Gastrocnemius medialis (tissue), 4 donors: ENCODE measurements around the gene USP36. TPM values are rescaled to one million over a fixed set of nuclear protein-coding genes. Genes with fewer than 3 reads are reported as not detected.

Experiments used
- ATAC-seq, 2 donors: fragments of 150-250 bp; one replicate each; pipeline ENCODE4 v1.9.1; 2016
- DNase-seq, 2 donors: peaks; one replicate each; pipeline ENCODE4 v3.0.0-alpha.2; 2019
- H3K27ac ChIP-seq, 4 donors: fragments of 200-600 bp; sonication (generic); 1 replicate in 1 of 4; 2 replicates in 3 of 4; pipeline ENCODE4 v1.5.1; 2016 to 2018; ENCODE audit warnings: mild to moderate bottlenecking in 2 of 4, moderate library complexity in 1 of 4
- H3K27me3 ChIP-seq, 3 donors: fragments of 200-600 bp; sonication (generic) in 2 of 3; 1 replicate in 1 of 3; 2 replicates in 2 of 3; pipeline versions ENCODE4 v1.5.1 to v1.6.0; 2016 to 2019; ENCODE audit warnings: mild to moderate bottlenecking in 1 of 3, moderate library complexity in 1 of 3
- H3K36me3 ChIP-seq, 2 donors: fragments of 200-600 bp; sonication (generic) in 1 of 2; one replicate each; pipeline ENCODE4 v1.5.1; 2017 to 2018
- H3K4me1 ChIP-seq, 2 donors: fragments of 200-600 bp; sonication (generic) in 1 of 2; one replicate each; pipeline ENCODE4 v1.5.1; 2016 to 2017; ENCODE audit warnings: mild to moderate bottlenecking in 2 of 2
- H3K4me3 ChIP-seq, 4 donors: fragments of 200-600 bp; sonication (generic) in 3 of 4; 1 replicate in 1 of 4; 2 replicates in 3 of 4; pipeline ENCODE4 v1.5.1; 2016 to 2019; ENCODE audit warnings: mild to moderate bottlenecking in 2 of 4
- H3K9me3 ChIP-seq, 3 donors: fragments of 200-600 bp; sonication (generic) in 2 of 3; 1 replicate in 1 of 3; 2 replicates in 2 of 3; pipeline ENCODE4 v1.5.1; 2016 to 2019
- POLR2A ChIP-seq, 2 donors: fragments of 450-650 bp; IDR thresholded peaks; one replicate each; pipeline ENCODE4 v1.6.1; 2017; ENCODE audit warnings: antibody characterized with exemption in 2 of 2, mild to moderate bottlenecking in 2 of 2, moderate library complexity in 2 of 2
- in situ Hi-C, 4 donors: fragments of 200-750 bp; cut with MboI; loops; one replicate each; pipeline versions ENCODE4 v1.15.0 to v1.8.0; 2017; ENCODE audit warnings: low sequenced_read_pairs in 4 of 4
- intact Hi-C: fragments of 100-400 bp; cut with DNase I; formaldehyde crosslinking; loops from one replicate; pipeline ENCODE4 v1.15.1; 2023; ENCODE audit warnings: low total_unique reads
- total RNA-seq, 4 donors: library from RNA; depleted of rRNA; stranded (reverse); fragments of >200 nt; gene quantifications; one replicate each; pipeline versions ENCODE4 v1.1.0 to v1.2.3, GENCODE V29; 2016
- TF ChIP-seq, protein P1 (sequence below), 5 experiments: fragments of 450-650 bp in 3 of 5; fragments of 200-600 bp in 2 of 5; sonication (generic) in 2 of 5; IDR thresholded peaks in 4 of 5; conservative IDR thresholded peaks in 1 of 5; 1 replicate in 4 of 5; 2 replicates in 1 of 5; pipeline ENCODE4 v1.5.1; 2016 to 2019; ENCODE audit warnings: antibody characterized with exemption in 5 of 5, mild to moderate bottlenecking in 3 of 5, moderate library complexity in 3 of 5

Gene USP36
- total RNA-seq, 4 donors from 2014 or later = 15.2 to 21.1 (median 20.0) TPM

DNA sequence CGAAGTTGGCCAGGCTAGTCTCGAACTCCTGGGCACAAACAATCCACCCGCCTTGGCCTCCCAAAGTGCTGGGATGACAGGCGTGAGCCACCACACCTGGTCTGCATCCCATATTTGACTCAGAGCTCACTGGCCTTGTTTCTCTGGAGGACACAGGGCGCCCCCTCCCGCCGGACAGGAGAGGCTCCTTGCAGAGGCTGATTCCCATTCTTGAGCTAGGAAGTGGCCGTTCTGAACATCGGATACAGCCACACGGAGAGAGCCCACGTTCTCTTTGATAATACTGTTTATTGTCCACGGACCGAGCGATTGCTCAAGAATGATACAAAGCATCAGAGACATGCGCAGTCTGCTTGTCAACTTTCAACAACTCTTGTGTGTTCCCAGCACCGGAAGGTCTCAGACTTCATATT, 12.1 kb upstream of the USP36 start:
- in situ Hi-C loops = no loop called here
- ATAC-seq (no peak), DNase-seq (no peak)
- Histone ChIP-seq H3K4me1 (no peaks in the 10 kb centered on the region), H3K27me3 (no peaks in the 10 kb centered on the region), H3K27ac (no peak overlapping the region), H3K4me3 (no peak overlapping the region), H3K9me3 (no peaks in the 10 kb centered on the region), H3K36me3 (peaks cover 0 to 5% of the 10 kb centered on the region in 2 donors)
- intact Hi-C loops = no loop called here
- TF ChIP-seq, protein P1, sequence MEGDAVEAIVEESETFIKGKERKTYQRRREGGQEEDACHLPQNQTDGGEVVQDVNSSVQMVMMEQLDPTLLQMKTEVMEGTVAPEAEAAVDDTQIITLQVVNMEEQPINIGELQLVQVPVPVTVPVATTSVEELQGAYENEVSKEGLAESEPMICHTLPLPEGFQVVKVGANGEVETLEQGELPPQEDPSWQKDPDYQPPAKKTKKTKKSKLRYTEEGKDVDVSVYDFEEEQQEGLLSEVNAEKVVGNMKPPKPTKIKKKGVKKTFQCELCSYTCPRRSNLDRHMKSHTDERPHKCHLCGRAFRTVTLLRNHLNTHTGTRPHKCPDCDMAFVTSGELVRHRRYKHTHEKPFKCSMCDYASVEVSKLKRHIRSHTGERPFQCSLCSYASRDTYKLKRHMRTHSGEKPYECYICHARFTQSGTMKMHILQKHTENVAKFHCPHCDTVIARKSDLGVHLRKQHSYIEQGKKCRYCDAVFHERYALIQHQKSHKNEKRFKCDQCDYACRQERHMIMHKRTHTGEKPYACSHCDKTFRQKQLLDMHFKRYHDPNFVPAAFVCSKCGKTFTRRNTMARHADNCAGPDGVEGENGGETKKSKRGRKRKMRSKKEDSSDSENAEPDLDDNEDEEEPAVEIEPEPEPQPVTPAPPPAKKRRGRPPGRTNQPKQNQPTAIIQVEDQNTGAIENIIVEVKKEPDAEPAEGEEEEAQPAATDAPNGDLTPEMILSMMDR (IDR thresholded peaks at IDR 0.05 in 4 of 5, conservative IDR thresholded peaks at IDR 0.05 in 1 of 5) = no peak
- no peak for TF ChIP-seq POLR2A (IDR thresholded peaks at IDR 0.05)

DNA sequence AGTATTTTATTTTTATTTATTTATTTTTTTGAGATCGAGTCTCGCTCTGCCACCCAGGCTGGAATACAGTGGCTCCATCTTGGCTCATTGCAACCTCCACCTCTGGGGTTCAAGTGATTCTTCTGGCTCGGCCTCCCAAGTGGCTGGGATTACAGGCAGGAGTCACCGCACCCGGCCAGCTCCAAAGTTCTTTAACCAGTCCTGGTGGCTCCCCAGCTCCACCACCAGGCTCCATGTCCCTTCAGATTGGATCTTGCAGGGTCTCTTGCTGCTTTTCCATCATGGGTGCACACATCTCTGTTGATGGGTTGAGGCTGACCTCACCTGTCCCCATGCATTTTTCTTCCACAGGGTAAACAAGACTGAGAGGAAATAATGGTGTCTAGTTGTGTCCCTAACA, 8.4 kb upstream of the USP36 start:
- no peaks in the 10 kb centered on the region for H3K4me1 ChIP-seq
- DNase-seq (no peak), ATAC-seq (no peak)
- H3K27ac ChIP-seq = no peak overlapping the region
- H3K9me3 ChIP-seq = no peaks in the 10 kb centered on the region
- intact Hi-C loops (no loop called here), in situ Hi-C loops (no loop called here)
- no peaks in the 10 kb centered on the region for H3K27me3 ChIP-seq
- no peak for TF ChIP-seq POLR2A (IDR thresholded peaks at IDR 0.05)
- TF ChIP-seq, protein P1 (IDR thresholded peaks at IDR 0.05 in 4 of 5, conservative IDR thresholded peaks at IDR 0.05 in 1 of 5) = no peak
- no peaks in the 10 kb centered on the region for H3K36me3 ChIP-seq
- no peak overlapping the region for H3K4me3 ChIP-seq

DNA sequence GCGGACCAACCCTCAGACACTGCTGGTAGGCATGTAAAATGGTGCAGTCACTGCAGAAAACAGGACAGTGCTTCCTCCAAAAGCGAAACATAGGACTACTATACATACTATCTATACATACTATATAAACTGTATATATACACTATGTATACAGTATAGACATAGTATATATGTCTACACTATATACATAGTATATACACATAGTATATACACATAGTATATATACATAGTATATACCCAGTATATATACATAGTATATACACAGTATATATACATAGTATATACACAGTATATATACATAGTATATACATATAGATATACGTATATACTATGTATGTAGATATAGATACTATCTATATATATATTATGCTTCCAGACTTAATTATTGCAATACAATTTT, 6.4 kb upstream of the USP36 start:
- no peak for ATAC-seq
- in situ Hi-C loops (no loop called here), intact Hi-C loops (no loop called here)
- no peaks in the 10 kb centered on the region for H3K4me1 ChIP-seq
- no peak overlapping the region for H3K4me3 ChIP-seq
- no peak for DNase-seq
- no peaks in the 10 kb centered on the region for H3K36me3 ChIP-seq
- H3K27ac ChIP-seq = no peak overlapping the region
- H3K9me3 ChIP-seq = no peaks in the 10 kb centered on the region
- H3K27me3 ChIP-seq = no peaks in the 10 kb centered on the region
- TF ChIP-seq POLR2A (IDR thresholded peaks at IDR 0.05) = no peak
- TF ChIP-seq, protein P1 (IDR thresholded peaks at IDR 0.05 in 4 of 5, conservative IDR thresholded peaks at IDR 0.05 in 1 of 5) = no peak

DNA sequence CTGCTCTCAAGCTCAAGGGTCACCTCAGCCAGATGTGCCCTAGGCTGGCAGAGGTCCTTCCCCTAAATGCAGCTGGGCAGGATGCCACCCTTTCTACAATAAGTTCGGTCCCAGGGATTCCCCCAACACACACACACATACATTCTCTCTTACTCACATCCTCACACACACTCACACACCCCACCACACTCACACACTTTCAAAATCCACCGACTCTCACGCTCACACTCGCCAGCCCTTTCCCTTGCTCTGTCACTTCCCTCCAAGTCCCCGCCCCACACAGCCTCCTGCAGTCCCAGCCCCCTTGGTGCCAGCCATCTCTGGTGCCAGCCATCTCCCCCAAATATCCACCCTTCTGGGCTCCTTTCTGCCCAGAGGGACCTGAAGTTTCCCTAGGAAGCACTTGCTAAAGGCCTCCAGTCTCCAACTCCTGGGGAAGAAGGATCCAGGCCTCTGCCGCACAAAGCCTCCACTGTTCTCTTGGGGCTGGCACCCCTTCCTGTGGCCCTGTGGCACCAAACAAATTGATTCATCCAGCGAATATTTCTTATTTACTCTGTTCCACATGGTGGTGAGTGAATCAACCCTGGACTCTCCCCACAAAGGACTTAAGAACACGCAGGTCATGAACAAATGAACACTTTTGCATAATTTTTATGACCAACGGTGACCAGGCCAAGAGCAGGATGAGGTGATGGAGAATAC, 3.8 kb upstream of the USP36 start:
- DNase-seq (no peak), ATAC-seq (no peak)
- H3K4me3 ChIP-seq = no peak overlapping the region
- peaks cover 5 to 6% of the 10 kb centered on the region in 2 donors for H3K4me1 ChIP-seq
- H3K27me3 ChIP-seq = no peaks in the 10 kb centered on the region
- no peaks in the 10 kb centered on the region for H3K36me3 ChIP-seq
- in situ Hi-C loops = no loop called here
- no peak for TF ChIP-seq POLR2A (IDR thresholded peaks at IDR 0.05)
- TF ChIP-seq, protein P1 (IDR thresholded peaks at IDR 0.05 in 4 of 5, conservative IDR thresholded peaks at IDR 0.05 in 1 of 5) = no peak
- intact Hi-C loops = loop anchor here (5.0 kb wide), 2 partner anchors 127 to 167 kb away; no protein-coding TSS in a partner anchor
- H3K27ac ChIP-seq = no peak overlapping the region
- no peaks in the 10 kb centered on the region for H3K9me3 ChIP-seq
